ENCODE measurements around the gene ADARB2.

DNA sequence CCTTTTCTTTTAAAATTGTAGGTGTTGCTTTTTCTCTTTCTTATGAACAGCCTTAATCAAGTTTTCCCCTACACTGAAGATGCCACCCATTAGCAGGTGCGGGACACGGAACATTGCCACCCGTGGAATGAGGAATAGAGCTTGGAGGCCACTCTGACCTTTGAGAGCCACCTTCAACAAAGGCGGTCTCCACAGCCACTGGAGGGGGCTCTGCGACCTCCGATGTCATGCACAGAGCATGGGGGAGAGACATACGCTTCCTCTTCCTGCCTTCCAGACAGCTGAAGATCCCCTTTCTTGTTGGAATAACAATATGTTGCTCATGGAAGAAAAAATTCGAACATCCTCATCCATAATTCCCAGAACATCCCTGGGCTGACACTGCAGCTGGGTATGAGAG is 39.1 kb downstream of the ADARB2 start:
- TF ChIP-seq, protein P1, sequence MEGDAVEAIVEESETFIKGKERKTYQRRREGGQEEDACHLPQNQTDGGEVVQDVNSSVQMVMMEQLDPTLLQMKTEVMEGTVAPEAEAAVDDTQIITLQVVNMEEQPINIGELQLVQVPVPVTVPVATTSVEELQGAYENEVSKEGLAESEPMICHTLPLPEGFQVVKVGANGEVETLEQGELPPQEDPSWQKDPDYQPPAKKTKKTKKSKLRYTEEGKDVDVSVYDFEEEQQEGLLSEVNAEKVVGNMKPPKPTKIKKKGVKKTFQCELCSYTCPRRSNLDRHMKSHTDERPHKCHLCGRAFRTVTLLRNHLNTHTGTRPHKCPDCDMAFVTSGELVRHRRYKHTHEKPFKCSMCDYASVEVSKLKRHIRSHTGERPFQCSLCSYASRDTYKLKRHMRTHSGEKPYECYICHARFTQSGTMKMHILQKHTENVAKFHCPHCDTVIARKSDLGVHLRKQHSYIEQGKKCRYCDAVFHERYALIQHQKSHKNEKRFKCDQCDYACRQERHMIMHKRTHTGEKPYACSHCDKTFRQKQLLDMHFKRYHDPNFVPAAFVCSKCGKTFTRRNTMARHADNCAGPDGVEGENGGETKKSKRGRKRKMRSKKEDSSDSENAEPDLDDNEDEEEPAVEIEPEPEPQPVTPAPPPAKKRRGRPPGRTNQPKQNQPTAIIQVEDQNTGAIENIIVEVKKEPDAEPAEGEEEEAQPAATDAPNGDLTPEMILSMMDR (IDR thresholded peaks at IDR 0.05), result no peak
- no peak for TF ChIP-seq EP300 (IDR thresholded peaks at IDR 0.05)
